GM19099 (cell line): ENCODE measurements around the gene F13A1.

ENCODE experiments used
- POLR2A ChIP-seq: IDR thresholded peaks from 3 replicates; pipeline ENCODE4 v1.6.1; 2011; ENCODE audit warnings: low read depth; ENCODE audit not compliant: insufficient read length; ENCODE audit errors: extremely low read depth

The F13A1 gene

DNA sequence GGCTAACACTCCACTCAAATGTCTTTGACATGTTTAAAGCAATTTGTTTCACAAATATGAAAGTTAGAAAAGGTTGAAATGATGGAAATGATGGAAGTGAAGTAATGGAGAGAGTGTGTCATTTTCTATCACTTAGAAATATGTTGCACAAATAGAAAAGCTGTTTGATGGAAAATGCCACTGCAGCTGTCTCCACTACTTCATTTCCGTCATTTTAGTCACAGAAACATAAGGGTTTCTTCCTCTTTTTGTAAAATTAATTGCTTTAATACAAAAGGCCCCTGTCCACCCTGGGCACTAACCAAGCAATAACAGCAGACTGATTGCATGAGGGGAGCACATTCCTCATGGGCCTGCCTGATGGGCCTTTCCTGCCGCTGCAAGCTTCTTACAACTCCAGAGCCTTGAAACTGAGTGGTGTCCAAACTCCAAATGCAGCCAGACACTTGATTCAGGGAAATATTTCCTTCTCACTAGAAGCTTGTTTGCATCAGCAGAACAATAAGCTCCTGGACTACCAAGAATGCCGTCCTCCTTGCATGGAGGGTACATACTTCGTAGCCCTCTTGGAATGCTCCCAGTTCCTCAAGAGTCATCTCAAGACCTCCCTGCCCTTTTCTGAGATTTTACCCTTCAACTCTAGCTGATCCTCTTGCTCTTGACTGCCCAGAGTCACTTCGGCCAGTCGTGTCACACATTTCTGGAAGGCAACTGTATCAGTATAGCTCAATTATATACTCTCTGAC, 36.1 kb downstream of the F13A1 start:
- no peak for TF ChIP-seq POLR2A

DNA sequence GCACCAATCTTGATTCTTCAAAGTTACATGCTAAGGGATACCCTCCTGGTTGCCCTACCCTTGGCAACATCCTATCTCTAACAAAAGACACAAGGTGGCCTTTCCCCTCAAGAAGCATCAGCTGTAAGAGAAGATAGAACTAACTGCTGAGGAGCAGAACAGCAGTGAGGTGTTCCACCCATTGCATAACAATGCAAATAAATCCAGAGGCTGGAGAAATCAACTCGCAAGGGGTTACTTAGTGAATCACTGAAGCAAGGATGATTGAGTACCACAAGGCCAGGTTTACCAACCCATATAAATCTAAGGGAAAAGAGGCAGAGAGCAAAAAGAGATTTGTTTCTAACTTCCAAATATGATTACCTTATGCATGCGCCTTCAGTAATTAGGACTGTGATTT, 36.7 kb downstream of the F13A1 start:
- TF ChIP-seq POLR2A = no peak

DNA sequence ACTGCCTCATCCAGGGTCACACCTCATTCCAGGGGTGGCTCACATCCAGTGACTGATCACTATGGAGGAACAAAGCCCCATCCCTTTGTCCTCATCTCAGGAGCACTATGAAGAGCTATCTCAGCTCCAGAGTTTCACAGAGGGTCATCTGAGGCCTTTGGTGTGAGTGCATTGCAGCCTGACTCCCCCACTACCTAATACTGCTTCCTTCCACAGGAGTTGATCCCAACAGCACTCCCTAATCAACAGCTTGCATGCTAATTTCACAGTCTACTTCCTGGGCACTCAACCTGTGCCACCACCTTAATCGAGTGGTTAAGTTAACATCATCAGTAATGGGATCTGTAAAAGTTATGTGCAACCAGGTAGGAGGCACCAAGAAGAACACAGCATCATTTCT, 37.7 kb downstream of the F13A1 start:
- no peak for TF ChIP-seq POLR2A

DNA sequence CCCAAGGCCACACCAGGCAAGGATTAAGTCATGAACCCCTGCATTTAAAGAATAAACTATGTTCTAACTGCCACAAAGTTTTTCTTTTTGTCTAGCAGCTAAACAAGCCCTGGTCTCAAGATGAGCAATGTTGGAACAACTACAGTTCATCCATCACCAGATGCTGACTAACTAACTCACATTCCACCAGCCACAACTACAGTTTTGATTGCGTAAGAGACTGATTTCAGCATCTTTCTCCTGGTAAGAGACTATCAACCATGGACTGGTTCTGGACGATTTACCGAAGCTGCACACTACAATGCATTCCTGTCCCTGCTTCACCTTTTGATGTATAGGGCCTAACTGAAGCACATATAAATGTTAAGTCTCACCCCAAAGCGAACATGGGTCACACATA, 43.0 kb downstream of the F13A1 start:
- TF ChIP-seq POLR2A = no peak

DNA sequence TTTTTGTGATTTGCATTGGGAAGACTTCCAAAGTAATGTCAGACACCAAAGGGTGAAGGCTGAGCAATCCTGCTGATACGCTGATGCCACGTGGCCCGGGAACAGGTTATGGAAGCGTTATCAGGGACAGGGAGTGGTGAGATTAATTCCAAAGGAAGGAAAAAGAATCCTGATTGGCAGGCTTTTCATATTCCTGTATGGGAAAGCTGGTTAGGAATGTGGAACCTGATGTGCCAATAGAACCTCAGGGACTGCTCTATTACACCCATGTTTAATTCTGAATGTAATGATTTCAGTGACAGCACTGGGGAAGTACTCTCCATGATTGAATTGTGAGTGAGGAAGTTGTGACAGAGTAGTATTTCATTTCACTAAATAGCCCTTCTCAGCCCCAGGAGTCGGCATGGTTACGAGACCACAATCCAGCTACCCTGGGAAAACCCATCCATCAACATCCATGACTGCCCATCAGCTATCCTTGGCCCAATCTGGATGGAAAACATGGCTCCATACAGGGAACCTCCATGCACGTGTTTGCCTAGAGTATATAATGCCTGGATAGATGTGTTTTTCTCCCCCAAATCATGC, 49.4 kb downstream of the F13A1 start:
- TF ChIP-seq POLR2A = no peak

DNA sequence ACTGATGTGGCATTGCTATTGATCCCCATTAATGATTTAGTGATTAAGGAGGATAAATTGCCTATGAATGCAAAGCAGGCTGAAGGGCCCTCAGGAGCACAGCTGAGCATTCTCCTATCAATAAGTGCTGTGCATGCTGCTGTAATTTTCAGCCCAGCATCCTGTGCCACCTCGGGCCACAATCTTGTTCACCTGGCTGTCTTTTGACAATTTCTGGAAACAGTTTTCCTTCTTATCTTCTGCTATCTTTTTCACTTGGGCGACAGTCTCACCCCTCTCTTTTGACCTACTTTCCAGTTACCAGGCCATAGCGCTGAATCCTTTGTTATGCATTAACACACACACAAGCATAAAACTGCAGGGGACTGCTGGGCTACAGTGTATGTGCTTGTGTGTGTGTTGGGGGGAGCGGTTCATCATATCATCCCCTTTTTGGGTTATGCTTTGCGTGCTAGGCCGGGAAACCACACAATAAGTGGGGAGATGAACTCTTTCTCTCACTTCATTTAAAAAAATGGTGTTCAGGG, 60.2 kb downstream of the F13A1 start:
- TF ChIP-seq POLR2A = no peak

DNA sequence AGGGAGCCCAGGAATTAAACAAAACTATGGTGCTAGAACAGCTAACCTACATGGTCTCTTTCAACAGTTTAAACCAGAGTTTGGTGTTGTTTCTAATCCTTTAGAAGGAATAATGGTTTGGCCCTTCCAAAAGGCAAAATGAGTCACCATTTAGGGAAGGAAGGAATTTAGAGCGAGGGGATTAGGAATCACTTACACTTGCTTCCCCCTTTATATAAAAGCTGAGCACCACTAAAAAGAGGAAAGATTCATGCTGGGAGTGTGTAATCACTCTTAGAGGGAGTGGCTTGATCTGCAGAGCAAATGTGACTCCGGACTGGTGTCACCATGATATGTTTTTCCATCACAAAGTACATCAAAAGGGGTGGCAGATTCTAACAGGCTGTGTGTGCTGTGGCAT, 63.6 kb downstream of the F13A1 start:
- TF ChIP-seq POLR2A = no peak

DNA sequence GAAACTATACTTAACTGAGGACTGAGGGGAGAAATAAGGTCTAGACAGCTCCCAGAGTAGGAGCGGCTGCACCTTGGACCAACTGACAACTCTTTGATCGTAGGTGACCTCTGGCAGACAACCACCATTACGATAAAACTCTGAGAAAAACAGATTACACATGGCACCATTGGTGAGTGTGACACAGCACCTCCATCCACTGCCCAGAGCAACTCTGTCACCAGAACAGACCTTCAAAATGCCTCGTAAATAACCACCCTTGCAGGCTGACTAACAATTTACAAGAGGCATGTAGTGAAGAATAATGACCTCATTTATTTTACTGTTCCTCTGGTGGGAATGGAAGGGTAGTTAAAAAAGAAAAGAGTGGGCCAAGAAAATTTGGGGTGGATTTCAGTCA, 64.2 kb downstream of the F13A1 start:
- TF ChIP-seq POLR2A = no peak

DNA sequence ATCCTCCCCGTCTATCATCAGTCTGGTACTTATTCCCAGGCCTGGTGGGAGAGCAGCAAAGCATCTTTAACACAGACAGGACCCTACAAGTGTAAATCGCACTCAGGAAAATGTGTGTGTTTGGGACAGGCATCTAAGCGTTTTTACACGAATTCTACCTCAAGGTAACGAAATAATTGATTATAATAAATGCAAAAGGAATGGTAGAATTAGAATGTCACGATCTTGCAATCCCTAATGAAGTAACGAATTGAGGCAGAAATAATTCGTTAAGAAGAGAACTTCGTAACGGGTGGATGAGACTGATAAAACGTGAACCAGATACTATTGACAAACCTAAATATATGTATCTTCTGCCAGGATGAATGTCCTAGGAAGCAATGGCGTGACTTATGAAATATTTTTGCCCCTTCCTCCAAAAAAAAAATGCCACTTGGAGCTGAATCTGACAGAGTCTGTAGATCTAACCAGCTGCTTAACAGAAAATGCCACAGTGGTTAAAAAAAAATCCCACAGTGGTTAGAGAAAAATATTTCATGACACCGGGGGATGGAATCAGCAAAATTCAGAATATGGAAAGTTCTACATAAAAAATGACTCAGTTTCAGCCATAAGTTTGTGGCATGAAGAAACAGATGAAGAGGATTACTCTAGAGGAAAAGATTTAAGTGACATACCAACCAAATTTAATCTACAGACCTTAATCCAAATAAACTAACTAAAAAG, 68.7 kb downstream of the F13A1 start:
- TF ChIP-seq POLR2A = no peak

DNA sequence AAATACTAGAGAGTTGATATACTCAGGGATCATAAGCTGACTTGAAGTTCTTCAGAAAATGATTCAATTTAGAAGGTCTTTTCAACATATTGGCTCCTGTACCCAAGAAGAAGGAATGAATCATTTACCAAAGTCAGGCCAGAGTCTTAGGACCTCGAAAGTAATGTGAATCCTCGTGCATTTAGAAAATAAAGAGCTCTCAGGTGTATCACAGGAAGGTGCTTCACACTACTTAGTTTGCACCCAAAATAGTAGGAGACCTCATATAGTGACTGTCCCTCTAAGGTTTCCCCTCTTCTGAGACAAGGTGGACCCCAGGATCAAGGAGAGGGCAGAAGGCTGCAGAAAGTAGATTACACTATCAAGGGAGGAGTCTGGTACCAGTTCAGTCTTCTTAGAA, 71.8 kb downstream of the F13A1 start:
- no peak for TF ChIP-seq POLR2A

DNA sequence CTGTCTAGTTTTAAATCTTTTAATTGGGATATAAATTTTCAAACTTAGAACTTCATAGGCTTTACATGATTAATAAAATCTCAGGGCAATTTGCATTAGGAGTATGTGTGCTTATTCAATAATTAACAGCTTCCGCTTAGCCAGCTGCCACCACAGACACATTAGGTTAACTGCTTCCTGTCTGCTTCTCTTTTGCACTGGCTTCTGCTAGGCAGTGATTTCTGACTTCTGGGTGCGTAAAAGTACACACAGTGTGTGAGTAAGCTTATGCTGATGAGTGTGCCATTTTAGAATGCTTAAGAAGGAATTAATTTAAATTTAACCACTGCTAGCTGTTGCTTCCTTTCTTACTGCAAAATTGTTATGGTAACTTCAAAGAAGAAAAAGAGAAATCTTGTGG, 73.9 kb downstream of the F13A1 start:
- no peak for TF ChIP-seq POLR2A

DNA sequence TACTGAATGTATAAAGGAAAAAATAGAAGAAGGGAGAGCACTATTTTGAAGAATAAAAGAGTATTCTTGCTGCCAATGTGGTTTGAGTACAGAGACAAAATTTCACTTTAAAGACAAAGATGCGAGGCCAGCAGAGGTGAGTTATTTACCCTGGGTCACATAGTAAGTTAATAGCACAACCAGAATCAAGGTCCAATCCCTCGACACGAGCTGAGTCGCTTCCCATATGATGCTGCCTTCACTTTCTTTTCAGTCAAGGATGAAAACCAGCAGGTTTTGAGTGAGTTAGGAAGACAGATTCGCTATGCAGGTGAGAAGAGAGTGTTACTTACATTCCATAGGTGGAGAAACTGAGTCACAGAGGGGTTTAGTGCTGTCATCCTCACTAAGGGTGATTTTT, 75.8 kb downstream of the F13A1 start:
- TF ChIP-seq POLR2A = no peak

DNA sequence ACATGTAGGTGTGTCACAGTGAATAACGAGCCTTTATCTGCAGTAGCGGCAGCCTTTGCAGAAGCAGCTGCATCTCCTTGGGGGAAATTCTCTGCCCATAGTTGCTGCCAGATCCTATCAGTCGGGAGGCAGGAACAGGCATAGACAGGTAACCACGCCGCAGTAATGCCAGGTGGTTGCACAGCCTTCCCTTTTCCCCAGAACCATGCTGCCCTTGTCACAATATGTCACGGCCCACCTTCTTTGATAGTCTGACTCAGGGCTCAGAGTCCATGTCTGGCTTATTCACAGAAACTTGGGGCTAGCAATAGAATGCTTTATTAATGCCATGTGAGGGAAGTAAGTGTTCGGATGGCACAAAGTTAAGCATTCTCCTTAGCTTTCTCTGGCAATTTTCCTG, 76.6 kb downstream of the F13A1 start:
- TF ChIP-seq POLR2A = no peak

DNA sequence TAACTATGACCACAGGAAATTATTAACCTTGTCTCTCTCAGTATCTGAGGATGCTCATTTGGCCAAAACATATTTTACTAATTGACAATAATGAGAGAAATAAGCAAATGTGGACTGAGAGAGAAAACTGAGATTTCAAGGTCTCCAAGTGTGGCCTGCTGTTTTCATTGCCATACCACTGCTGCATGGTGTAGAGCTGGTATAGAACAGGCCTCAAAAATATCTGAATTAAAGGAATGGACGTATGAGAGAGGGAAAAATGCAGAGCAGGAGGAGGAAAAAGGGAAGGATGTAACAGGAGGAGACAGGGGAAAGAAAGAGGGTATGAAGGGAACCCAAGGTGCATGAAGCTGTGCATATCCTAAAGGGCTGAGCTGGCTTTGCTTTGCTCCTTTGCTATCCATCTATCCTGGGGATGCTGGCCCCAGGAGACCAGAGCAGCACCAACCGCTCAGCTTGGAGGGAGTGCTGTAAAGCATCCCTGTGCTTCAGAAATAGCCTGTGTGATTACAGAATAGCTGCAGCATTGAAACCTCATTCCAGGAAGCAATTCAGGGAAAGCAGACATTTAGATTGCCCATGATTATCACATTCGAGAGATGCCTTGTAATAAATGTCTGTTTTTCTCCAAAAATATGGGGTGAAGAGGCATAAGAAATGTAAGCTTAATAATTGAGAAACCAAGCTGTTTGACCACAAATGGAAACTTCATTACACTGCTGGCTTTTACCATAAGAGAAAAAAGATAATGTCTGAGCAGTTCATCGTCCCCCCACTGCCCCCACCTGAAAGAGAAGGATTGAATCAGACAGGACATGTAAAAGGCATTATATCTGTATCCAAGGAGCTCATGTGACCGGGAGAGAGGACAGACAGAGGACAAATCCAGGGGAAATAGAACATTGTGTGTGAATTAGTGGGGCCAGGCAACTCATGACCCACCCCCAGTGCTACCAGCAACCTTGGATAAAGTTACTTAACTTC, 80.6 kb downstream of the F13A1 start:
- no peak for TF ChIP-seq POLR2A
